ENCODE measurements around the gene AP5B1. TPM values are rescaled to one million over a fixed set of nuclear protein-coding genes. Genes with fewer than 3 reads are reported as not detected.

Gene AP5B1
- total RNA-seq, 3 donors from 2014 or later (not counting 1 experiment from before 2014, with no cell fraction given), result 13.9 to 22.5 (median 21.3) TPM

DNA sequence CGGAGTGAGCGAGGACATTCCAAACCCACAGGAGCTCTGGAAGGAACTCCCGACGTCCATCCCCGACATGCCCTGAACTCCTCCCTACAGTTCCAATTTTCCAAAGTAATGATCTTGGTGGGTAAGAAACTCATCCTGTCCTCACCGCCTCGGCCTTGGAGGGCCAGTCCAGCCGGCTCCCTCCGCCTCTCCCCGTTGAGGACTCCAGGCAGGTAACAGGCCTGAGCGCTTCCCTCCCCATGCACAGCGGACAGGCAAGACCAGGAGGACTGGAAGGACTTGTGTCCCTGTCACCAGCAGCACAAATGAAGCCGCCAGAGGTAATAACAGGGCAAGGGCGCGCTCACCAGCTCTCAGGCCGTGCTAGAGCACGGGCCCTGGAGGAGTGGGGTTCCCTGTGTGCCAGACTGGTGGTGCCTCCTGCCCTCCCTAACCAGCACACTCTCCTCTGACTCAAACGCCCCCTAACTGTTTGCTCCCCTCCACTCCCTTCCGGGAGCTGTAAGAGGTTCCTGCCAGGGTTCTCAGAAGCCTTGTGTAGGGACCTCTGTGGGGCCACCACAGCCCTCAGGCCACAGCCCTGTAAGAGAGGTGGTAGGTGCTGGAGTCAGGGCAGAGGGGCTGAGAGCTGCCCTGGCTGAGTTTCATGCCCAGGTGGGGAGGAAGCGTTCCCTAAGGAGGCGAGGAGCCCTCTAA is 23.2 kb upstream of the AP5B1 start:
- no peaks in the 10 kb centered on the region for H3K4me1 ChIP-seq (ENCODE audit: control insufficient read depth, insufficient read depth, low read length)
- Mint-ChIP-seq H3K9me3 (no peaks in the 10 kb centered on the region), H3K27me3 (ENCODE audit: low read depth in 2 of 2) (peaks cover 24 to 30% of the 10 kb centered on the region in 2 donors), H3K4me1 (no peaks in the 10 kb centered on the region), H3K27ac (no peak overlapping the region), H3K4me3 (no peak overlapping the region), H3K36me3 (no peaks in the 10 kb centered on the region)
- no peak overlapping the region for H3K27ac ChIP-seq (ENCODE audit: low read length)
- DNase-seq (no peak), ATAC-seq (no peak)
- no peaks in the 10 kb centered on the region for H3K9me3 ChIP-seq (ENCODE audit: control insufficient read depth, insufficient read depth, low read length)
- H3K27me3 ChIP-seq (ENCODE audit: control insufficient read depth, insufficient read depth, low read length), result peaks cover 7% of the 10 kb centered on the region
- TF ChIP-seq, protein P1, sequence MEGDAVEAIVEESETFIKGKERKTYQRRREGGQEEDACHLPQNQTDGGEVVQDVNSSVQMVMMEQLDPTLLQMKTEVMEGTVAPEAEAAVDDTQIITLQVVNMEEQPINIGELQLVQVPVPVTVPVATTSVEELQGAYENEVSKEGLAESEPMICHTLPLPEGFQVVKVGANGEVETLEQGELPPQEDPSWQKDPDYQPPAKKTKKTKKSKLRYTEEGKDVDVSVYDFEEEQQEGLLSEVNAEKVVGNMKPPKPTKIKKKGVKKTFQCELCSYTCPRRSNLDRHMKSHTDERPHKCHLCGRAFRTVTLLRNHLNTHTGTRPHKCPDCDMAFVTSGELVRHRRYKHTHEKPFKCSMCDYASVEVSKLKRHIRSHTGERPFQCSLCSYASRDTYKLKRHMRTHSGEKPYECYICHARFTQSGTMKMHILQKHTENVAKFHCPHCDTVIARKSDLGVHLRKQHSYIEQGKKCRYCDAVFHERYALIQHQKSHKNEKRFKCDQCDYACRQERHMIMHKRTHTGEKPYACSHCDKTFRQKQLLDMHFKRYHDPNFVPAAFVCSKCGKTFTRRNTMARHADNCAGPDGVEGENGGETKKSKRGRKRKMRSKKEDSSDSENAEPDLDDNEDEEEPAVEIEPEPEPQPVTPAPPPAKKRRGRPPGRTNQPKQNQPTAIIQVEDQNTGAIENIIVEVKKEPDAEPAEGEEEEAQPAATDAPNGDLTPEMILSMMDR (IDR thresholded peaks at IDR 0.05), result no peak
- intact Hi-C loops (cut with micrococcal nuclease), result no loop called here
- no peak overlapping the region for H3K4me3 ChIP-seq (ENCODE audit: low read length)
- WGBS (ENCODE audit: insufficient coverage), result 64% methylated on average over 20 of the region's 21 CpGs
- H3K36me3 ChIP-seq (ENCODE audit: control insufficient read depth, insufficient read depth, low read length), result no peaks in the 10 kb centered on the region

DNA sequence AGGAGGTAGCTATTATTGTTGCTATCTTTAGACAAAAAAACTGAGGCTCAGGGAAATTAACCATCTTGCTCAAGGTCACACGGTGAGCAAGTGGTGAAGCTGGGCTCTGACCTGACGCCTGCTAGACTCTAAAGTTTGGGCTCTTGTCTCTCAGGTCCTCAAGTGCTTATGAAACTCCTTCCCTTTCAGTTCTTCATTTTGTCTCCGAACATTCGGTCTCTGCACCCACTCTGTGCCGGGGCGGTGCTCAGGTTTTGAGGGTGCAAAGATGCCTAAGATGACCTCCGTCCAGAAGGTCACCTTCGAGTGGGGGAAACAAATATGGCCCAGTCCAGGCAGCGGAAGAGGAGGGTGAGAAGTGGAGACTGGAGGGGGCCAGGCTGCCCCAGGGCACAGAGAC is 22.1 kb upstream of the AP5B1 start:
- intact Hi-C loops (cut with micrococcal nuclease), result no loop called here
- no peak overlapping the region for H3K27ac Mint-ChIP-seq
- DNase-seq, result no peak
- H3K36me3 ChIP-seq (ENCODE audit: control insufficient read depth, insufficient read depth, low read length), result no peaks in the 10 kb centered on the region
- no peaks in the 10 kb centered on the region for H3K4me1 ChIP-seq (ENCODE audit: control insufficient read depth, insufficient read depth, low read length)
- peaks cover 28 to 30% of the 10 kb centered on the region in 2 donors for H3K27me3 Mint-ChIP-seq (ENCODE audit: low read depth in 2 of 2)
- no peaks in the 10 kb centered on the region for H3K9me3 Mint-ChIP-seq
- H3K27ac ChIP-seq (ENCODE audit: low read length), result no peak overlapping the region
- peaks cover 7% of the 10 kb centered on the region for H3K27me3 ChIP-seq (ENCODE audit: control insufficient read depth, insufficient read depth, low read length)
- 76% methylated on average over 8 of the region's 9 CpGs for WGBS (ENCODE audit: insufficient coverage)
- TF ChIP-seq, protein P1 (IDR thresholded peaks at IDR 0.05), result no peak
- H3K9me3 ChIP-seq (ENCODE audit: control insufficient read depth, insufficient read depth, low read length), result no peaks in the 10 kb centered on the region
- ATAC-seq, result no peak
- no peak overlapping the region for H3K4me3 ChIP-seq (ENCODE audit: low read length)
- no peak overlapping the region for H3K4me3 Mint-ChIP-seq
- no peaks in the 10 kb centered on the region for H3K36me3 Mint-ChIP-seq
- H3K4me1 Mint-ChIP-seq, result no peaks in the 10 kb centered on the region

DNA sequence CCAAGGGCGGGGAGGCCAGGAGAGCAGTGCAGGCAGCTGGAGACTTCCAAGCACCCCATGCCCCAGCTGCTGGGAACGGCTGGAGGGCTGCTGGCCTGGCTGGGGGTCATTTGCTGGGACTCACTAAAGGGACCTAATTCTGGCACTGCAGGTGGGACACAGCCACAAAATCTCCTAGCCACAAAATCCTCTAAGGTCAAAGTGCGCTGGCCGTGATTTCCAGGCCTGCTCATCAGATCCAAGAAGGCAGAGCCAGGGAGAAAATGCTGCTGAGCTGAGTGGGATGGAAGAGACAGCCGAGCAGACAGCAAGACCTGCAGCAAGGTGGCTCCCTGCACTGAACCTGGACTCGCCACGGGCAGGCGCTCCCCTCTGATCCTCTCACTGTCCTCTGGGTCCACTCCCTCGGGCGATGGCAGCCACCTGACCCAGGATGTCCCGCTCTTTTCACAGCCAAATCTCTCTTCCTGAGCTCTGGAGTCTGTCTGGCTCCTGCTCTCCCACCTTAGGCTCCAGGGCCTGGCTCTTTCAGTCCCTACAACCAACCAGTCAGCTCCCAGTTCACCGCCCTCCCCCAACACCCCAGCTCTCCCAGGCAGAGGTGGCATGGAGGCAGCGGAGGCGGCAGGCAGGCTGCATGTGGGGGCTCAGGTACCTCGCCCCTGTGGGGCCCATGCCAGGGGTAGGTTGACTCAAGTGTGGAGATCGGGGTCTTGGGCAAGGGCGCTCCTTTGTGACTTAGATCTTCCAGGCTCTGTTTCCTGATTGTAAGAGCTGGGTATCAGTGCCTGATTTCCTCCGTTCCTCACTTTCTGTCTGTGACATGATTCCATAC is 20.6 kb upstream of the AP5B1 start:
- Mint-ChIP-seq H3K4me1 (no peaks in the 10 kb centered on the region), H3K9me3 (no peaks in the 10 kb centered on the region), H3K27me3 (ENCODE audit: low read depth in 2 of 2) (peaks cover 27 to 28% of the 10 kb centered on the region in 2 donors), H3K36me3 (no peaks in the 10 kb centered on the region), H3K27ac (no peak overlapping the region), H3K4me3 (no peak overlapping the region)
- TF ChIP-seq, protein P1 (IDR thresholded peaks at IDR 0.05), result no peak
- no peak for ATAC-seq
- Histone ChIP-seq H3K27ac (ENCODE audit: low read length) (no peak overlapping the region), H3K4me3 (ENCODE audit: low read length) (no peak overlapping the region), H3K4me1 (ENCODE audit: control insufficient read depth, insufficient read depth, low read length) (no peaks in the 10 kb centered on the region), H3K9me3 (ENCODE audit: control insufficient read depth, insufficient read depth, low read length) (no peaks in the 10 kb centered on the region), H3K27me3 (ENCODE audit: control insufficient read depth, insufficient read depth, low read length) (peaks cover 7% of the 10 kb centered on the region), H3K36me3 (ENCODE audit: control insufficient read depth, insufficient read depth, low read length) (no peaks in the 10 kb centered on the region)
- DNase-seq, result no peak
- intact Hi-C loops (cut with micrococcal nuclease), result no loop called here
- 83% methylated on average over 17 of the region's 18 CpGs for WGBS (ENCODE audit: insufficient coverage)

Measured in natural killer cell (primary cell).